ENCODE results near the gene PLGRKT.
"Not testable (repeated sequence)": the region's sequence is repeated elsewhere in the genome, so short reads cannot be mapped to it uniquely, and the experiment has no call there.

The PLGRKT gene

DNA sequence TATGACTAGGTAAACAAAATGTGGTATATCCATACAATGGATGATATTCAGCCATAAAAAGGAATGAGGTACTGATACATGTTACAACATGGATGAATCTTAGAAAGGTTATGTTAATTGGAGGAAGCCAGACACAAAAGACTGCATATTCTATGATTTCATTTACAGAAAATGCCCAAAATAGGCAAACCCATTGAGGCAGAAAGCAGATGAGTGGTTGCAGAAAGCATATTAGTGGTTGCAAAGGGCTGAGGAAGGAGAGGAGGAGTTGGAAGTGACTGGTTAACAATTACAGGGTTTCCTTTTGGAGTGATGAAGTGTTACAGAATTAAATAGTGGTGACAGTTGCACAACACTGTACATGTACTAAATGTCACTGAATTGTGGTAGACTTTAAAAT is 17.7 kb downstream of the PLGRKT start:
- no peak for DNase-seq (ENCODE audit: low read depth in 1 of 2, low spot score in 1 of 2)
- no peak for TF ChIP-seq JUND (IDR thresholded peaks at IDR 0.05; ENCODE audit: low read depth)
- in situ Hi-C loops (cut with HindIII; ENCODE audit: low pct_unique_long_range_greater_than_20kb, low sequenced_read_pairs) = no loop called here

DNA sequence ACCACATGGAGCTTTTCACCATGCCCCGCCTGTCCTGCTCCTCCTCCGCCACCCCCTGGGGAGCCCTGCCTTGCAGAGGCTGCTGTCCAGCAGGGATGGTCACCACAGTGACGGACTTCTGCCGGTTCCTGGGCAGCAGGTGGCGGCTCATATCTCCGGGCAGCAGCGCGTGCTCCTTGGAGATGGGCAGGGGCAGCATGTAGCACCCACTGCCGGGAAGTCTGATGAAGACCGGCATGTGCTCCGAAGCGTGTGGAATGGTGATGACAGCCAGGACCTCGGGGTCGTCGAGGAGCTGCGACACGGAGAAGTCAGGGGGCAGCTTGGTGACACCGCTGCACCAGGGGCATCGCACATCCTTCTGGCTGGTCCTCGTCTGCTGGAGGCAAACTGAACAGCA is 19.2 kb downstream of the PLGRKT start:
- in situ Hi-C loops (cut with HindIII; ENCODE audit: low pct_unique_long_range_greater_than_20kb, low sequenced_read_pairs) = no loop called here
- TF ChIP-seq JUND (IDR thresholded peaks at IDR 0.05; ENCODE audit: low read depth) = no peak

DNA sequence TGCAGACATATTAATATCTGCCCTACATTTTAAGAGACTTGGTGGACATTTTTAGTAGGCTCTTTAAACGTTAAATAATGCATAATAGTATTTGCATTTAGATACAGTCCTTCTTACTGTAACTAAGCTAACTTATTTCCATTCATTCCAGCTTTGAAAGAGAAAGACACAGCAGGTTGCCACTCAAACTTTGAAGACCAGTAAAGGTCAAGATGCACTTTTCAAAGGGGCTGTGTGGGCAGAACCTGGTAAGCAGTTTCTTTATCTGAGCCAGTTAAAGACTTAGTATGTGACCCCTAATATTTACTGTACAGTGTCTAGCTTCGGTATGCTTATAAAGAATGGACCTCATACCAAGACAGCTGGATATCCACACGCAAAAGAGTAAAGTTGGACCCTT is 20.8 kb downstream of the PLGRKT start:
- no peak for DNase-seq (ENCODE audit: low read depth in 1 of 2, low spot score in 1 of 2)
- in situ Hi-C loops (cut with HindIII; ENCODE audit: low pct_unique_long_range_greater_than_20kb, low sequenced_read_pairs) = no loop called here
- TF ChIP-seq JUND (IDR thresholded peaks at IDR 0.05; ENCODE audit: low read depth) = no peak

More for the DNA sequence above, 19.2 kb downstream of the PLGRKT start:
- DNase-seq (ENCODE audit: low read depth in 1 of 2, low spot score in 1 of 2) = no peak

DNA sequence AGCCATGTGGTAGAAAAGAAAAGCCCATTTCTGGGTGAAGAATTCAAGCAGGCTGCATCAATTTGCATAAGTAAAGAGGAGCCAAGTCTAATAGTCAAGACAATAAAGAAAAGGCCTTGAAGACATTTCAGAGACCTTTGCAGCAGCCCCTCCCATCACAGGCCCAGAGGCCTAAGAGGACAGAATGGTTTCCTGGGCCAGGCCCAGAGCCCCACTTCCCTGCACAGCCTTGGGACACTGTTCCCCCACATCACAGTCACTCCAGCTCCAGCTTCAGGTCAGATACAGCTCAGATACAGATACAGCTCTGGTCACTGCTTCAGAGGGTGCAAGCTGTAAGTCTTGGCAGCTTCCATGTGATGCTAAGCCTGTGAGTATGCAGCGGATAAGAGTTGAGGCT is 29.1 kb downstream of the PLGRKT start:
- in situ Hi-C loops (cut with HindIII; ENCODE audit: low pct_unique_long_range_greater_than_20kb, low sequenced_read_pairs) = no loop called here
- no peak for TF ChIP-seq JUND (IDR thresholded peaks at IDR 0.05; ENCODE audit: low read depth)
- DNase-seq (ENCODE audit: low read depth in 1 of 2, low spot score in 1 of 2) = no peak

DNA sequence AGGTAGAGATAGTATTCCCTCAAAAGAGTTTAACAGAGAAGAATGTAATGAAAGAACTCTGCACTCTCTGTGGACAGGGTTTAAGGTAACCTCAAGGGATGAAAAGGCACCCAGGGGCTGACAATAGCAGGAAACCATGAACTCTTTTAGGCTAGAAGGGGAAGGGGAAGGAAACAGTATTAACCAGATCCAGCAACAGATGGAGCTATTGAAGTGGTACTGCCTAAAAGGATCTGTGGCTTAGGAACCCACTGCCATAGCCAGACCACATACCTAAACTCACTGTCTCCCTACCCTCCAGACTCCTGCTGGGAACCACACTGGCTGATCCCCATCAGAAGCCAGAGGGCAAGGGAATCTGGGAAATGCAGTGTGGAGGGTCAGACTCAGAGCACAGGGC is 35.5 kb downstream of the PLGRKT start:
- DNase-seq (ENCODE audit: low read depth in 1 of 2, low spot score in 1 of 2) = no peak
- no peak for TF ChIP-seq JUND (IDR thresholded peaks at IDR 0.05; ENCODE audit: low read depth)
- in situ Hi-C loops (cut with HindIII; ENCODE audit: low pct_unique_long_range_greater_than_20kb, low sequenced_read_pairs) = no loop called here

DNA sequence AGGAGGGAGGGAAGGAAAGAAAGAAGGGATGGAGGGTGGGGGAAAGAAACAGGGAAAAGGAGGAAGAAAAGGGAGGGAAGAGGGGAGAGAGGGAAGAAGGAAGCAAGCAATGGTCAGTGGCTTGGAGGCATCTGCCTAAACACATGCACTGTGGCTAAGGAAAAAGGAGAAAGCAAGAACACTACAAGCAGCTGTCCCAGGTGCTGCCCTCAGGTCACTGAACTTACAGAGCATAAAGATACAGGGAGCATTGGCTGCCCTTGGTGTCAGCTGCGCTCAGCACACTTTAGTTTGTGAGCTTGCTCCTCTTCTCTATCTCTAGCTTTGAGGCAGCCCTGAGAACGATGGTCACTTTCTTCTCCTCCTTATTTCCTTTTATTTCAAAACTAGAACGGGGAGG is 40.2 kb downstream of the PLGRKT start:
- in situ Hi-C loops (cut with HindIII; ENCODE audit: low pct_unique_long_range_greater_than_20kb, low sequenced_read_pairs) = not testable (repeated sequence)
- peak in 1 of 2 experiments; percentile 3 for DNase-seq (ENCODE audit: low read depth in 1 of 2, low spot score in 1 of 2)

DNA sequence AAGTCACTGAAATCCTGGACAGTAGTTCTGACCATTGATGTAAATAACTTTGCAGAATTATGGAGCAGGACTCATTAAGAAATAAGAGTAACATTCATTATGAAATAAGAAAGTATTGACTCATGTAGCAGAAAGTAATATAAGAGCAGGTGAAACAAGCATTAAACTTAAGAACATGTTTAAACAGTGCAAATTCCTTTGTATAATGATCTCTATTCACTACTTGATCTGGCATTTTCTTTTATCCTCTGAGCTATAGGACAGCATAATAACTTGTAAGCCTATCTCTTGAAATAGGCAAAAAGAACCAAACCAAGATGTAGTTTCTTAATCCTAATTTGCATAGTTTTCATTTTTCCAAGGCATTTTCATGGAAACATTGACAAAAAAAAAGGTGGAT is 42.3 kb downstream of the PLGRKT start:
- in situ Hi-C loops (cut with HindIII; ENCODE audit: low pct_unique_long_range_greater_than_20kb, low sequenced_read_pairs) = no loop called here
- no peak for DNase-seq (ENCODE audit: low read depth in 1 of 2, low spot score in 1 of 2)
- TF ChIP-seq JUND (IDR thresholded peaks at IDR 0.05; ENCODE audit: low read depth) = no peak

DNA sequence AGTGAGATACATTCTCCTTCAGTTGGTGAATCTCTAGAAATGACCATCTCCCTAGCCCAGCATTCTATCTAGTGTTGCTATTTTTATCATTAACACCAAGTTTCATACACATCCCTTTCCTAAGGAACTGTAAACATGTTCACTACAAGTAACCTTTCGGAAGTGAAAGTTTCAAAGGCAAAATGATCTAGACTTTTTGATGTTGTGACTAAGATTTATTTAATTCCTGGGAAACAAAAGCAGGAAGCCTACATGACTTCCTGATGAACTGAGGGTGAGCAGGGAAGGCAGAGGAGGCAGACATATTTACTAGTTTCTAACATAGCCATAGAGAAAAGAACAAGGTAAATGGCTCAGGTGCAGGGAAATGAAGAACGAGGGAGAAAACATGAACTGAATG is 43.7 kb downstream of the PLGRKT start:
- DNase-seq (ENCODE audit: low read depth in 1 of 2, low spot score in 1 of 2); in situ Hi-C loops (cut with HindIII; ENCODE audit: low pct_unique_long_range_greater_than_20kb, low sequenced_read_pairs): not testable (repeated sequence)

DNA sequence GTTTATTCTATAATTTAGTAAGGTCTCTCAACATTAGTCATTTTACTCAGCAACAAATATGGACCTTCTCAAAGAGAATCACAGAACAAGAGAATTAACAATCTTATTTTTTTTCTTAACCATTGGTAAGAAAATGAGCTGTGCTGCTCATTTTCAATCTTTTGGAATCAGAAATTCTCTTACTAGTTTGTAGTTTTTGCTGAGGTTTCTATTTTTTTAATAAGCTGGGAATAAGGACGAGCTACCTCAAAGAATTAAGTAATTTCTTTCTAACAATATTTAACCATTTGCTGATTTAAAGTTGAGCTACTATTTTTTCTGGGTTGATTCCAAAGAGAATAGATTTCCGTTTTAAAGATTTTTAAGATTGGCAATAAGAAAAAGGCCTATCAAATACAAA is 44.2 kb downstream of the PLGRKT start:
- DNase-seq (ENCODE audit: low read depth in 1 of 2, low spot score in 1 of 2) = no peak
- TF ChIP-seq JUND (IDR thresholded peaks at IDR 0.05; ENCODE audit: low read depth) = no peak
- in situ Hi-C loops (cut with HindIII; ENCODE audit: low pct_unique_long_range_greater_than_20kb, low sequenced_read_pairs) = no loop called here

DNA sequence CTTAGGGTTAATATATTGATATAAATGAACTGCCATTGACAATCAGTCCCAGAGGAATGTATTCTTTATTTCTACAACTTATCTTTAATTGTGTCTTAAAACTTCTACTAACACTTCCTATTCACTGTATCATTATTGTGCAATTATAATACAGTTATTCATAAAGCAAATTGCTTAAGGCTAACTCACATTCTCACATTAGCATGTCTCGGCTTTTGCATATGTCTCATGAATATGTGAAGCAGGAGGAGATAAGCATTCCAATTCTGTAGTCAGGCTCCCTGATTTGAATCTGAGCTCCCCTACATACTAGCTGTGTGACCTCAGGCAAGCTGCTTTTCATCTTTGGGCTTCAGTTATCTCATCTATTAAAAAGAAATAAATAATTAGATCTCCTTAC is 45.4 kb downstream of the PLGRKT start:
- in situ Hi-C loops (cut with HindIII; ENCODE audit: low pct_unique_long_range_greater_than_20kb, low sequenced_read_pairs) = no loop called here
- DNase-seq (ENCODE audit: low read depth in 1 of 2, low spot score in 1 of 2) = no peak
- TF ChIP-seq JUND (IDR thresholded peaks at IDR 0.05; ENCODE audit: low read depth) = no peak

DNA sequence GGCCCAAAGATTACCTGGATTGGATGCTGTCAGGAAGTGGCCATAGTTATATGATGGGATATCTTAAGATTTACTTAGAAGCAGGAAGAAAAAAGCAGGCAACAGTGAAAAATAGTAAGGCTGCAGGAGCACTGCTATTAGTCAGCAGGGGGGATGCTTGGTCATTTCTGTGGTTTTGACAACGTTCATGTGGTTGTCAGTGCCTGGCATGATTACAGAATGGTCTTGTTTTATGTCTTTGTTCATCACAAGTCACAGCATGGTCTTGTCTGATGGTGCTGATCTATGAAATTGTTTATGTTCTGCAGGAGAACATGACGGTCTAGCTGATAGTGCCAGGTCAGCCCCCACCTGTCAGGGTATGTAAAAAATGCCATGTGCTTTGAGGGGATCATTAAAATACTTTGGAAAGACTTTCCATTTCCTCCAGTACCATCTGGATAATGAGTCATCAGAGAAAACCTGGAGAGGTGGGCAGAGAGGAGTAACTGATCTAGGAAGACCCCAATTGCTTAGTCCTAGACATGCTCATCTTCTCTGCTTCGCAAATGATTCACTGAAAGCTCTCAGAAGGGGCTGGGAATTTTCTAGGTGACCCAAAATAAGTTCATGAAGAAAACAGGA is 48.5 kb downstream of the PLGRKT start:
- no peak for DNase-seq (ENCODE audit: low read depth in 1 of 2, low spot score in 1 of 2)
- in situ Hi-C loops (cut with HindIII; ENCODE audit: low pct_unique_long_range_greater_than_20kb, low sequenced_read_pairs) = no loop called here
- TF ChIP-seq JUND (IDR thresholded peaks at IDR 0.05; ENCODE audit: low read depth) = no peak

DNA sequence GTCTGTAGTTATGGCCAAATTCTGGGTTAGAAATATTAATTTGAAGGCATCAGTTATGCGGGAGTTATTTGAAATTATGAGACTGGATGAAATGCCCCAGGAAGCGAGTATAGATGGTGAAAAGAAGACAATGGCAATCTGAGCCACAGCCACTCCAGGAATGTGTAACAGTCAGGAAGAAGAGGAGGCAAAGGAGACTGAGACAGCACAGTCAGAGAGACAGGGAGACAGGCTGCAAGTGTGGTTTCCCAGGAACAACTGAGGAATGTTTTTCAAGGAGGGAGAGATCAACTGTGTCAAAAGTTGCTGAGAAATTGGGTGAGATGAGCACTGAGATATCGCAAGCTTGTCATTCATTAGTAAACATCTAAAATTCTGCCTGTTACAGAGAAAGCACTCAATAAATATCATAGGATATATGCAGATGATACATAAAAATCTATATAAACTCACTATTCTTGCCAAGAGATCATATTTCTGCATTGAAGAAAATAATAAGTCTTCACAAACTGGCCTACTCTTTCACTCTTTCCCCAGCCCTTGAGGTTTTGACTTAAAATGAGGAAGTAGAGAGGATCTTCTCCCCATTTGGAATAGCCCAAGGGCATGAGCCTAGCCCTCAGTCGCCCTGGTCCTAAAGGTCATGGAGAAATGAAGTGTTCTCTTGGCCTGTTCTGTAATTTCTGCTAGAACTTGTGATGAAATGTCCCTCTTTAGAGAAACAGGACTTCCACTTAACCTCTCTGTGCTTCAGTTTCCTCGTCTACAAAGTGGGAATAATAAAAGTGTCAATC is 49.5 kb downstream of the PLGRKT start:
- no peak for TF ChIP-seq JUND (IDR thresholded peaks at IDR 0.05; ENCODE audit: low read depth)
- in situ Hi-C loops (cut with HindIII; ENCODE audit: low pct_unique_long_range_greater_than_20kb, low sequenced_read_pairs) = no loop called here
- DNase-seq (ENCODE audit: low read depth in 1 of 2, low spot score in 1 of 2) = no peak

DNA sequence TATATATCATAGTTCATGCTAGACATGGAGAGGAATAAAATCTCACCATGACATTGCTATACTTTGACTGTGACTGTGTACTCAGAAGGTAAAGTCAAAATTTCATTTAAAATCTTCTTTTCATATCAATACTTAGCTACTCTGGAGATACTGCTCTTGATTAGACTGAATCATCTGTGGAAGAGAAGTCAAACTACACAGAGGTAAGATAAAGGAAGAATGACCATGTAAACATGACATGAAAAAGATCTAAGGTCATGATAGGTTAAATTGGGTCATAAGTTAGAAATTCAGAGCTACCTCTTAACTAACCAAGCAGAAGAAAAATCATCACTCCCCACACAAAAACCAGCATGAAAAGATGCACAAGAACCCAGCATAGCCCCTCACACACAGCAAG is 53.3 kb downstream of the PLGRKT start:
- in situ Hi-C loops (cut with HindIII; ENCODE audit: low pct_unique_long_range_greater_than_20kb, low sequenced_read_pairs) = no loop called here

DNA sequence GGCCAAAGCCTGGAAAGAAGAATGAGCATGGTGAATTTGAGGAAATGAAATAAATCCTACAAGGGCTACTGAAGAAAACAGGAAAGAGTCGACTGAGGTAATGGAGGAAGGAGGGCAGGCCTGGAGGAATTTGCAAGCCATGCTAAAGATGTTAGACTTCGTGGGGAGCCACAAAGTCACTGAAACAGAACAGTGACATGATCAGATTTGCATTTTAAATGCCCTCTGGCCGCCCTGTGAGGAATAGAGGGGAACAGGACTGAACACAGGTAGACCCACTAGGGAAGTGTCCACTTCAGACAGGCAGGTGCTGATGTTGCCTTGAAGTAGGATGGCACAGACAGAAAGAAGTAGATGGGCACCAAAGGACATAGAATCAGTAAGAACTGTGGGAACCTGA is 55.2 kb downstream of the PLGRKT start:
- in situ Hi-C loops (cut with HindIII; ENCODE audit: low pct_unique_long_range_greater_than_20kb, low sequenced_read_pairs) = no loop called here
- no peak for TF ChIP-seq JUND (IDR thresholded peaks at IDR 0.05; ENCODE audit: low read depth)
- DNase-seq (ENCODE audit: low read depth in 1 of 2, low spot score in 1 of 2) = no peak

More for the DNA sequence above, 53.3 kb downstream of the PLGRKT start:
- no peak for TF ChIP-seq JUND (IDR thresholded peaks at IDR 0.05; ENCODE audit: low read depth)
- no peak for DNase-seq (ENCODE audit: low read depth in 1 of 2, low spot score in 1 of 2)
